Spleen (tissue), 7 donors: ENCODE measurements around the gene RTF1.

ENCODE experiments used
- CTCF ChIP-seq, 11 experiments: fragments of 200-600 bp in 7 of 11; fragments of 450-650 bp in 4 of 11; sonication (generic) in 4 of 11; IDR thresholded peaks in 8 of 11; conservative IDR thresholded peaks in 3 of 11; 1 replicate in 7 of 11; 2 replicates in 4 of 11; pipeline versions ENCODE4 v1.4.0 to v1.8.0; 2016 to 2021; ENCODE audit warnings: antibody characterized with exemption in 11 of 11, inconsistent platforms in 4 of 11, mild to moderate bottlenecking in 1 of 11
- POLR2A ChIP-seq, 3 donors: fragments of 450-650 bp; IDR thresholded peaks; one replicate each; pipeline ENCODE4 v1.5.1; 2017; ENCODE audit warnings: antibody characterized with exemption in 3 of 3, mild to moderate bottlenecking in 1 of 3
- POLR2AphosphoS5 ChIP-seq, 3 donors: sonication (generic); formaldehyde crosslinking; IDR thresholded peaks; one replicate each; pipeline ENCODE4 v1.5.1; 2017; ENCODE audit warnings: antibody characterized with exemption in 3 of 3
- donor health status: DM: no; HTN: no; CAD: no; lungs with moderate emphysema.
- donor health status: DM: no; HTN: no; CAD: no.
- donor health status: DM: no; HTN: no; CAD: no.

GRCh38 chr15:41502795-41503668, 86.1 kb downstream of the RTF1 start:
- TF ChIP-seq POLR2AphosphoS5 (IDR thresholded peaks at IDR 0.05) (no peak), CTCF (IDR thresholded peaks at IDR 0.05 in 8 of 11, conservative IDR thresholded peaks at IDR 0.05 in 3 of 11) (no peak), POLR2A (IDR thresholded peaks at IDR 0.05) (no peak)
